HG02798 (cell line): Measurements from ENCODE around the gene DPY19L3.
"Not testable (repeated sequence)": the region's sequence is repeated elsewhere in the genome, so short reads cannot be mapped to it uniquely, and the experiment has no call there.

ENCODE experiments used
- ATAC-seq: cut with Tn5 transposase; IDR thresholded peaks from one replicate; pipeline ENCODE4 v1.9.1; 2021; ENCODE audit warnings: mild to moderate bottlenecking; ENCODE audit not compliant: unreplicated experiment, poor library complexity

The DPY19L3 gene

GRCh38 chr19:32489971-32490370, 84.4 kb downstream of the DPY19L3 start:
- ATAC-seq = no peak

- no peak for ATAC-seq
Observed at GRCh38 chr19:32497391-32497790, 91.8 kb downstream of the DPY19L3 start.

DNA sequence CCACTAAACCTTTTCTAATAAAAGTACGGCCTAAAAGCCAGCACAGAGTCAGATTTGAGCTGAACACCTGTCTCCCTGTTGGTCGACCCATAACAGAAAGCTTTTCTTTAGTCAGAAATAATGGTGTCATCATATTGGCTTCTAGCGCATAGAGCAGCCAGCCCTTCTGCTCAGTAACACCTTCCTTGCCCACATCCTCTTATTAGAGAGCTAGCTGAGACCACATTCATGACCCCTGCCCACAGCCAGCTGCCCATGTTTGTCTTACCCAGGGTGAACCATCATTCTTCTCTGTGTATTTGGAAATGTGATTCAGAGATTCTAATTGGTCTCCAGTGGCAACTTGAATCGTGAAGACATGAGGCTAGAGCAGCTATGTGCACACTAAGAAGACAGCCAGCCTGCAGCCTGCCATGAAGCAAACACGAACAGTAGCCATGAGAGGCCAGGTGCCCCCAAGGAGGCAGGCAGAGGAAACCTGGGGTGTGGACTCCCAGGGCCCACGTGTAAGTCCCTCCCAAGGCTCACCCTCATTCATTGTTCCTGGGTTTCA, 93.2 kb downstream of the DPY19L3 start:
- no peak for ATAC-seq

DNA sequence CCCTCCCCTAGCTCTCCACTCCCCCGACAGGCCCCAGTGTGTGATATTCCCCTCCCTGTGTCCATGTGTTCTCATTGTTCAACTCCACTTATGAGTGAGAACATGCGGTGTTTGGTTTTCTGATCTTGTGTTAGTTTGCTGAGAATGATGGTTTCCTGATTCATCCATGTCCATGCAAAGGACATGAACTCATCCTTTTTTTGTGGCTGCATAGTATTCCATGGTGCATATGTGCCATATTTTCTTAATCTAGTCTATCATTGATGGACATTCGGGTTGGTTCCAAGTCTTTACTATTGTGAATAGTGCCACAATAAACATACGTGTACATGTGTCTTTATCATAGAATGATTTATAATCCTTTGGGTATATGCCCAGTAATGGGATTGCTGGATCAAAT, 106.9 kb downstream of the DPY19L3 start:
- ATAC-seq = not testable (repeated sequence)

GRCh38 chr19:32519023-32519422, 113.5 kb downstream of the DPY19L3 start:
- no peak for ATAC-seq

DNA sequence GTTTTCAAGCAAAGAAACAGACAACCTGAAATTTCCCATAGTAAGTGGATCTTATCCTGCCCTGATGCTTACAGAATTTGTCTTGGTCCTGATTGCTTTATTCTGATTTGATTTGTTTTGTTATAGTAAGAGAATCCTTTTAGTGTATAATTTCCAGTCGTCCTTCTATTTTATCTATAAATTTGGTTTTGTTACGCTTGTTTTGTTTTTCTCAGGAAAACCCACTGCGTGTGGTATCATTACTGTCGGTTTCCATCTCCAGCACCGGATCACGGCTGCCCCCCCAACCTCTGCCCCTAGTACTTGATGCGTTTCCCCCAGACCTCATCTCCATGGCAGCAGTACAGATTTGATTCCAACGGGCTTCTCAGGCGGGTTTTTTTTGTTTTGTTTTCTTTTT, 117.4 kb downstream of the DPY19L3 start:
- no peak for ATAC-seq

DNA sequence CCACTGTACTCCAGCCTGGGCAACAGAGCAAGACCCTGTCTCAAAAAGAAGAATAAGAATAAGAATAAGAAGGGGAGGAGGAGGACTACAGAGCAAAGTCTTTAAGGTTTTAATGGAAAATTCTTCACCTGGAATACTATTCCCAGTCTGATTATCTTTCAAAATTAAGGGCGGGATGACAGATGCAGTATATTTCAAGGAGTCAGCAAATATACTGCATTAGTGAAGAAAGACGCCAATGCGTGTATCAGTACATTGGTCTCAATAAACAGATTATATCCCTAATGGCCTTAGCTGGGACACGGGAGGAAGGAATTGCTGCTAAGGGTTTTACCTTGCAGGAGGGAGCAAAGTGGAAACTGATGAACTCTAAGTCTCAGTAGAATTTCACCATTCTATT, 121.3 kb downstream of the DPY19L3 start:
- ATAC-seq = no peak

GRCh38 chr19:32530773-32531172, 125.2 kb downstream of the DPY19L3 start:
- ATAC-seq = no peak

DNA sequence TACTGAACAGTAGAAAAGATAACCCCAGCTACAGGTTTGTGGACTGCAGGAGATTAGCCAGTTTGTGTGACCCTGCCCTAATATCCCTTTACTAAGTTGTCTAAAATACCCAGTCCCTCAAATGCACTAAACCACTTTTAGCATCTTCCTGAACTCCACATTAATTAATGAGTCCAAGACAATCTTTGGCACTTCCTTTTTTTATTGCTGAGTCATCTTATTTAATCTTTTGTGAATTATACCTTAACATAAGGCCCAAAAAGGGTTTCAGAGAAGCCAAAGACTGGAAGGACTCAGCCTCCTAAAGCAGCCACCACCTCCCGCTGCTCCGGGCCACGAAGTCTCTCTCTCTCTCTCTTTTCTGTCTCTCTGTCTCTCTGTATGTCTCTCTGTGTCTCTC, 126.7 kb downstream of the DPY19L3 start:
- no peak for ATAC-seq
